ENCODE data around the gene SERTAD2.
A peak's percentile ranks its signal among the peaks of the same experiment; 100 is the strongest.

The SERTAD2 gene

GRCh38 chr2:64672708-64673107 is 19.0 kb upstream of the SERTAD2 start:
- no peak for DNase-seq

- DNase-seq, result no peak
Observed at GRCh38 chr2:64670047-64670446, 16.3 kb upstream of the SERTAD2 start.

GRCh38 chr2:64669288-64669687 is 15.6 kb upstream of the SERTAD2 start:
- DNase-seq, result no peak

DNA sequence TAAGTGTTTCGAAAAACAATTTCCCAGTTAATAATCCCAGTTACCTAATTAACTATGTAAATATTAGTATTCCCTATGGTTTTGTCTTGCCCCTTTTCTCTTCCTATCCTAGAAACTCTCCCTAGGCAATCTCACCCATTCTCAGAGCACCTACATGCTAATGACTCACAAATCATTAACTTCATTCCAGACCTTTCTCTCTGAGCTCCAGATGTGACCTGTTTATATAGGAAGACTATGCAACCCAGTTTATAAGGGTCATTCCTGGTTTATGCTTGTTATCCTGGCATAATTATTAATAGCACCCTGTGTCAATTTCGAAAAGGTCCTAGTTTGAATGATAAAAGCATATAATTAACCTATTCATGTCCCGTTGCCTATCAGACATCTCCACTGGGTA is 14.8 kb upstream of the SERTAD2 start:
- no peak for DNase-seq

DNA sequence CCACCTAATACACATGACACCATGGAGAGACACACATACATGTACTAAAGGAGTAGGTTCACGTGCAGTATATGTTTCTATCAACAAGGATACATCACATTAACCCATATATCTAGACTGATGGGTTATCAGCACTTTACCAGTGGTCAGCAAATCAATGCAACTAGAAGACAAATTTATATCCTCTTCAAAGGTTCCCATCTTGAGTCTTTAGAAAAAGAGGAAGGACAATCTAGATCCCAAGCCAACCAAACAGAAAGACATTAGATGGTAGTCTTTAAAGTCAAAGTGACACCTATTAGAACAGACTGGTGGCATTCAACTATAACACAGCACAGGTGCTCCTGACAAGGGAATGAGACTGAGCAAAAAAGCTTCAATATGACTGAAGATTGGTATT is 13.8 kb upstream of the SERTAD2 start:
- DNase-seq, result no peak

DNA sequence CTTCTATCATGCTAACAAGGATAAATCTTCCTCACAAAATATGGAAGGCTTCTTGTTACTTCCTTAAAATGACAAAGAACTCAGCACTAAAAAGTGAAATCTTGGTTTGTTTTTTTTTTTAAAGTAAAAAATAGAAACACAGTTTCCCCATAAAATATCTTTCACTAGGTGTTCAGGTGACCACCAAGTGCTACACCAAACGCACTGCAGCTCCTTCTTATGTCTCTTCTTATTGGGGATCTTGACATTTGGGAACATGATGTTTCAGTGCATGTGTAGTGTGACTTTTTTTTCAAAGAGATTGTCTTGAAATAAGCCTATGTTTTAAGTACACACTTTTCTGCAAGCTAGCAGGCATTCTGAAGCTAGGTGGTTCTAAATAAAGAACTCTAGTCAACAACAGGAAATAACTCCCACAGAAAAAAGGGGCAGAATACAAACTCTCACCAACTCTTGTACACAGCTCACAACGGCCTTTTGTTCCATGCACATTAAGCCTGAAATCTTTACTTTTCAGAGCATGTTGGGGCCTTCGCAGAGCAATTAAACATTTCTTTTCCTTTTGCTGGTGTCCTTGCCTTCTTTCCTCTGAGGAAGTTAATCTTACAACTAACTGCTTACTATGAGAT is 13.2 kb upstream of the SERTAD2 start:
- DNase-seq, result no peak

DNA sequence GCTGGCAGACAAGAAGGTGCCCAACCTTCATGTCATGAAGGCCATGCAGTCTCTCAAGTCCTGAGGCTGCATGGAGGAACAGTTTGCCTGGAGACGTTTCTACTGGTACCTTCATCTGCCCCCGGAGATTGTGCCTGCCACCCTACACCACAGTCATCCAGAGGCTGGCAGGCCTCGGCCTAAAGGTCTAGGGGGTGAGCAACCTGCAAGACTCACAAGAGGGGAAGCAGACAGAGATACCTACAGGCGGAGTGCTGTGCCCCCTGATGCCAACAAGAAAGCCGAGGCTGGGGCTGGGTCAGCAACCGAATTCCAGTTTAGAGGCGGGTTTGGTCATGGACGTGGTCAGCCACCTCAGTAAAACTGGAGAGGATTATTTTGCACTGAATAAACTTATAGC is 12.0 kb upstream of the SERTAD2 start:
- no peak for DNase-seq

DNA sequence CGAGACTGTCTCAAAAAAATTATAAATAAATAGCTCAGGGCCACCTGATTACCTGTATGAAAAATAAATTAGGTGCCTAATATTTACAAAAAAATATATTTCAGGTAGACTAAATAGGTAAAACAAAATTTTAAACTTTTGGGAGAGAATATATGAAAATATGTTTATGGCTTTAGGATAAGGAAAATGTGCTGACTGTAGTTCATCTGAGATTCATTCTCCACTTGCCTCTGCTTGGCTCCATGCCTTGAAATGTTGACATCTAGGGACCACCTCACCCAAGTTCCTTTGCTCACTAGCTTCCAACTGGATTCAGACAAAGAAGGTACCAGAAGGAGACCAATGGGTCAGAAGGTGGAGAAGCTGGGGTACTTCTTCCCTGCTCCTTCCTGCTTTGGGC is 9.7 kb upstream of the SERTAD2 start:
- DNase-seq, result no peak

GRCh38 chr2:64661741-64662169 is 8.0 kb upstream of the SERTAD2 start:
- DNase-seq, result peak; percentile 72 to 84

GRCh38 chr2:64659252-64659651 is 5.5 kb upstream of the SERTAD2 start:
- DNase-seq, result no peak

GRCh38 chr2:64658269-64658668 is 4.6 kb upstream of the SERTAD2 start:
- DNase-seq, result no peak

DNA sequence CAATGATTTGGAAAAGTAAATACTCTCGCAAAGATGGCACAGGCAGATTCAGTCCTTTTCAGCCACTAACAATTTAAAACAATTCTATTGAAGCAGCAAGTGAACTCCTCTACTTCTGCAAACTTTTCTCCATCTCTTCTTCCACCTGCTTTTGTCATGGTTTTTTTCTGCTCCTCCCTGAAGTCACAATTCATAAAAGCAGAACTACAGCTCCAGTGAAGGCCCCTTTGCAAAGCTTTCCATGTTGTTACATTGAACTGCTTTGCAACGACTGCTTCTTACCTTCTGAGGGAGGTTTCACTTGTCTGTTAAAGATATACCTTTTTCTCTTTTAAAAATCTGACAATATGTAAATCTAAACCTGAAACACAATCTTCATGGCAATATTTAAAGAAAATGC is 3.7 kb upstream of the SERTAD2 start:
- peak; percentile 76 to 84 for DNase-seq

GRCh38 chr2:64656379-64656778 is 2.7 kb upstream of the SERTAD2 start:
- DNase-seq, result no peak

DNA sequence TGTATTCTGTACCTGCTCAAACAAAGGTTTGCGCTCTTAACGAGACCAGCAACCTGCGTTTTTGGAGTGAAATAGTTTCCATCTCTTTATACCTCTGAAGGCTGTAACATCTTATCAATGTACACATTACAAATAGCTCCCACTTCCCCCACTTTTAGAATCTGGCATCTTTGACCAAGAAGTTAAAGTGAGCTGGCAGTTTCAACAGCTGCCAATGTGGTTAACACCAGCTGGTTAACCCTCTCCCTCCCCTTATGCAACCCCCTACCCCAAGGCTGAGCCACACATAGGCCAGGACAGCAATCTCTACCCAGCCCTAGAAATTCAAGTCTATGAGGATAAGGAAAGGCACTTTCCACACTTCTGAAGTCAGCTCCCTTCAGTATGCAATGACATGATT is 2.2 kb upstream of the SERTAD2 start:
- peak; percentile 60 to 65 for DNase-seq

DNA sequence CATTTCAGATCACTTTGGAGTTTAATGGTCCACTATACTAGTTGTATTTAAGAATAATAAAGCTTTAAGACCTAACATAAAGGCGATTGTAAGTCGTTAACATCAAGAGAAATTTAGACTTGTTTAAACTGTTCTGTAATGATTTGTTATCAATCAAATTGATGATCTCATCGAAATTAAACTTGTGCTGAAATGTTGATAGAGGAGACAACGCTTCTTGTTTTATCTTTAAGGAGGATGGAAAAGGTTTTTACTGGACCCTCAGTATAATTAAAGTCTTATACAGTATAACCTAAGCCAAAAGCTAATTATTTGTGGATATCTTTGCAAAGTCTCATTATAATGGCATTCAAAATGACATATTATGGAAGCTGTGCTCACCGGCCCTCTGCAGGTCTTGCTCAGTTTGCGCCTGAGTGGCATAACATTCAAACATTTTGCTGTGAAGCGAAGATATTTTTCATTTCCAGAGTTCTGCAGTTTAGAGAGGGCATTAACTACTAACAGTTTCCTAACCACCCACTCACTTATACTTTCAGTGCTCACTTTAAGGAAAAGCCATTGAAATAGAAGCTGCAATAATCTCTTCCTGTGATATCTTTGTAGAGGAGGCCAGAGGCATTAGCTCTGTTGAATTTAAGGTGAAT is 1.4 kb upstream of the SERTAD2 start:
- peak; percentile 18 to 23 for DNase-seq

GRCh38 chr2:64654063-64654811 is 524 bp upstream of the SERTAD2 start:
- peak; percentile 78 to 79 for DNase-seq

DNA sequence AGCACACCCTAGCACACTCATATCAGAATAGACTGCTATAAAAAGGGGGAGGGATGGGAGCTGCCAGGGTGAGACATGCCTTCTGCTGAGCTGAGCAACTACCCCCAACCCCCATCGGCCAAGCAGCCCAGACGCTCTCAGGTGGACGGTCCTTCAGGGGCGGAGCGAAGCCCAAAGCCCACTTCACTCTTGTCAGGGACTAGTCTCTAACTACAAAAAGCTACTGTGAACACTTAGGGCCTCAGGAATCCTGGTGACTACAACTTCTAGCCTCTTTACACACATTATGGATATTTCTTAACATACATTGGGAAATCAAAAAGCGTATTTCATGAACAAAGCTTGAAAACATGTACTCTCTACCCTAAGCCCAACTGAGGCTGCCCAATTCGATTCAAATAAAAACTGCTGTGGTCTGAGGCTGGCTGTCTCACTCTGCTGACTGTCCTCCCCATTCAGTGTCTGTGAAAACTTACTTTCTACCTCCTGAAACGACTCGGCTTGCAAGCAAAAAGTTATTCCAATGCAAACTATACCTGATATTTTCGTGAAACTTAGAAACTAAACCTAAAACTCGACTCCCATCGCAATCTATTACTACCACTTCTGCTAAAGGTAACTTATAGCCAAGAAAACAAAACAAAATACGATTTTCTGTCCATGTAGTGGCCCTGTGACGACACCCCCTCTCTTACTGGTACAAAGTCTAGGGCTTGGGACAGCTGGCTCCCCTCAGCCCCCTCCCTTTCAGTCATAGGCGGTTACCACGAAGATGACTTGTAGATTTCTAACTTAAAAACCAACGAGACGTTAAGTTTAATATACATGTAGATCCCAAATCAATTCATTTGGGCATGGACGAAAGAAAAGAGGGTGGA is 1.2 kb downstream of the SERTAD2 start:
- peak; percentile 41 to 67 for DNase-seq

DNA sequence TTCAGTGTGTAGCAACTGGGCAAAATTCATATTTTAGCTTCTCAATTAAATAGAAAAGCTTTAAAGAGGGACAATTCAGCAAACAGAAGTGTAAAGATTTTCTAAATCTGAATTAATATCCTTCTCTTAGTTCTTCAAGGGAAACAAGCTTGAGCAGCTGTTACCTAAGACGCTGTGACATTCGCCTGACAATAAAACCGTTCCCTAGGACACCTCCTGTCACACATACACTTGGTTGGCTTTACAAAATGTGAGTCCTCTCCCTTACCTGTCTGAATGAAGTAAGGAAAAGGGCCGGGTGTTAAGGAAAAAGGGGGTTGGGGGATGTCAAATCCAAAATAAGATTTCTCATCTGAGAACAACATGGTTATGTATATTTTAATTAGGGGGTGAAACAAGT is 2.1 kb downstream of the SERTAD2 start:
- DNase-seq, result peak; percentile 27 to 31

- no peak for DNase-seq
Observed at GRCh38 chr2:64650722-64651338, 2.9 kb downstream of the SERTAD2 start.

DNA sequence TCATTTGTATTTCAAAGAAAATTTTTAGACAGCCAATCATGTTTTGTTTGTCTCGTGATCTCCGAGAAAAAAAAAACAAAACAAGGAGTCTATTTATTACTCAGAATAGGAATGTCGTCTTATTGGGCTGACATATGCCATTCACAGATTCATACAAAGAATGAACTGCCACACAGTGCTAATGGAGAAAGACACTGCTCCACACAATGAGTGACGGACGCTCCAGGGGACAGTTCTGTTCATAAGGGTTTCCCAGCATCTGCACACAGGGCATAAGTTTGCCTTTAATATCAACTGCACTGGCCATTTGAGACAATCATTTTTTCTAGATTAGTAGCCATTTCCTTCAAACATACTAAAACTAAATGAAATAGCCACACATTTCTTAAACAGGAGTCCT is 3.4 kb downstream of the SERTAD2 start:
- no peak for DNase-seq

- DNase-seq, result peak in 1 of 2 experiments; percentile 19
Observed at GRCh38 chr2:64649626-64650025, 4.1 kb downstream of the SERTAD2 start.

DNA sequence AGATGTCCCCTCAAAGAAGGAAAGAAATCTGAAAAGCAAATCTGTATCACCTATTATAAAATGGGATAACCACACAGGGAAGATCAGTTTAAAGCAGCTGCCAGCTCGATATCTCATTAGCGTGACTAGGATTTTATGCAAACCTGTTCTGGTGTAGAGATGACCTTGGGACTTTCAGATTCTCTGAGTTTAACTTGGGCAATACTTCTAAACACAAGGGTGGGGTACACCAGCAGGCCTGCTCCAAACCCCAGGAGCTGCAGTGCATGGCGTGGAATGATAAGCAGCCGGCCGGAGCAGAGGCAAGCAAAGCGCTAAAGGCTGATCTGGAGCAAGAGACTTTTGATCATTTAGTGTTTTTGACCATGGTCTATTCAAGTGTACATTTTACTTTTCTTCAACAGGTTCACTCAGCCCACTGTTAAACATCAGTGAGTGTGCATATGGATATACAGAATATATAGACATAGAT is 4.7 kb downstream of the SERTAD2 start:
- no peak for DNase-seq

Measured in AML-193 (cell line).